ENCODE measurements around the gene KRT80. TPM values are rescaled to one million over a fixed set of nuclear protein-coding genes. Genes with fewer than 3 reads are reported as not detected.

Gene KRT80
- total and polyA plus RNA-seq, 2 donors (not counting 3 experiments of a cell fraction or from before 2014, with no cell fraction given), result 13.6 to 23.7 TPM

GRCh38 chr12:52205612-52206303 lies 13.9 kb upstream of the KRT80 start:
- H3K4me1 ChIP-seq (ENCODE audit: control insufficient read depth, extremely low read depth, insufficient read depth, low read length), result peaks cover 11% of the 10 kb centered on the region
- DNase-seq (ENCODE audit: low read depth, low spot score), result no peak
- POLR2A ChIA-PET, result interaction anchor here (0.6 kb wide), 1 partner anchor 301 kb away, joined by 3 read pairs; no protein-coding TSS in a partner anchor
- intact Hi-C loops (cut with micrococcal nuclease) (no loop called here), dilution Hi-C loops (cut with MboI; ENCODE audit: extremely low pct_ligation_motif_present, low sequenced_read_pairs) (no loop called here)
- H3K4me3 ChIP-seq (replicated peaks in 1 of 3; ENCODE audit: insufficient read depth in 1 of 3, low read depth in 1 of 3, low read length in 3 of 3), result no peak overlapping the region
- no TSS peak for BruUV-seq (replicated peaks)
- no peak for FAIRE-seq
- H3K4me2 ChIP-seq (ENCODE audit: insufficient read depth, low read length), result no peak overlapping the region
- no peak overlapping the region for H2AFZ ChIP-seq (ENCODE audit: low read depth, low read length)
- H4K20me1 ChIP-seq (replicated peaks; ENCODE audit: control insufficient read depth, extremely low read depth, insufficient read depth, low read length), result no peaks in the 10 kb centered on the region
- H3K9ac ChIP-seq (replicated peaks; ENCODE audit: extremely low read depth, insufficient read depth, low read length), result no peak overlapping the region
- no peaks in the 10 kb centered on the region for H3K9me3 ChIP-seq (replicated peaks; ENCODE audit: control insufficient read depth, insufficient read depth, low read length)
- no peaks in the 10 kb centered on the region for H3K79me2 ChIP-seq (ENCODE audit: control insufficient read depth, insufficient read depth, low read length)
- no peaks in the 10 kb centered on the region for H3K9me1 ChIP-seq (replicated peaks; ENCODE audit: control insufficient read depth, extremely low read depth, insufficient read depth, low read length)
- CTCF ChIA-PET, result interaction anchor here (0.8 to 1.5 kb wide), 5 partner anchors 12 to 73 kb away, joined by 3 to 5 read pairs (median 3); no protein-coding TSS in a partner anchor
- TF ChIP-seq POLR2A (IDR thresholded peaks at IDR 0.05; ENCODE audit: low read depth, low read length) (no peak), MAX (IDR thresholded peaks at IDR 0.05; ENCODE audit: insufficient read depth, insufficient read length) (no peak), POLR2AphosphoS5 (IDR thresholded peaks at IDR 0.05; ENCODE audit: insufficient read depth, low read depth, low read length) (no peak), CTCF (IDR thresholded peaks at IDR 0.05; ENCODE audit: extremely low read depth in 1 of 2, insufficient read depth in 1 of 2, low read depth in 1 of 2, low read length in 2 of 2) (no peak), GATA2 (IDR thresholded peaks at IDR 0.05; ENCODE audit: insufficient read depth, insufficient read length, low read depth, low read length) (no peak), EZH2 (IDR thresholded peaks at IDR 0.05; ENCODE audit: borderline replicate concordance, low read depth, low read length, severe bottlenecking) (no peak), JUN (IDR thresholded peaks at IDR 0.05; ENCODE audit: borderline replicate concordance, insufficient read depth, insufficient read length, low read depth) (no peak), MYC (IDR thresholded peaks at IDR 0.05; ENCODE audit: low read depth, low read length) (no peak), FOS (IDR thresholded peaks at IDR 0.05; ENCODE audit: borderline replicate concordance, insufficient read depth, low read length) (no peak)
- no peak overlapping the region for H3K27ac ChIP-seq (ENCODE audit: insufficient read depth, low read depth, low read length)
- no peaks in the 10 kb centered on the region for H3K36me3 ChIP-seq (ENCODE audit: control insufficient read depth in 2 of 2, extremely low read depth in 1 of 2, insufficient read depth in 2 of 2, low read length in 2 of 2)
- no peaks in the 10 kb centered on the region for H3K27me3 ChIP-seq (ENCODE audit: control insufficient read depth in 2 of 2, insufficient read depth in 2 of 2, low read length in 2 of 2)

All from endothelial cell of umbilical vein (primary cell).